Activated CD8-positive, alpha-beta memory T cell treated with anti-CD3 and anti-CD28 coated beads for 24 hours (primary cell): ENCODE measurements around the gene CLEC20A.

ENCODE experiments used
- DNase-seq: peaks from one replicate; pipeline ENCODE4 v3.0.0-alpha.2; 2020

Gene CLEC20A

DNA sequence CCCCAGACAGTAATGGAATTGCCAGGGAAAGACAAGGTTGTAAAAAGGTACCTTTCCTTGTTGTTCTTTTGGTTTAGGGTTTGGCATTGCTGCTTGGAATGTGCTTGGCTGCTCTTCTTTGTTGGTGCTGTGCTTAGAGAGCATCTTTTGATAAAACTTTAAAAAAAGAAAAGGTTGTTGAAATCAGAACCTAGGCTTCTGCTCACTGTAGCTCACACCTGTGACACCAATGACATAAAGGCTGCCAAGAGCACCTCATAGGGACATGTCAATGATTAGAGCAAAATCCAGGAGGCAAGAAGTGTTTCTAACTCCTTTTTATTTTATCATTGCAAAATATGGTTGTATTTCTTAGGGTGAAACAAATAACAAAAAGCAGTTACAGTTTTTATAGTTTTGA lies 28.9 kb downstream of the CLEC20A start:
- DNase-seq, result no peak

DNA sequence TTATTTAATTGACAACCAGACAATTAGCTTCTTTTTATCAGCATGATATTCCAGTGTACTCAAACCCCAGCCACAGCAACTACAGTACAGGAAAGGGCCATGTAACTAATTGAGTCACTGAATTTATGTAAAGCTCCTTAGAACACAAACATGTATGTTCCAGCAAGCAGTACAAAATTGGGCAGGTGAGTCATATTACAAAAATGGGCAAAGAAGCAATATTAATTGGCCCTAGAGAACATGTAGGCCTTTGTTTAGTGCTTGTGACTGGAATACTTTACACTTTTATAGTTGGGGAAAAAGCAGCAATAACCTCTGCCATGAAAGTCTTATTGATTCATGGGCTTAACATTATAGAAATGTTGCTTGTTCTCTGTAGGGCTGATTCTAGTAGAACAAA lies 31.8 kb downstream of the CLEC20A start:
- no peak for DNase-seq

DNA sequence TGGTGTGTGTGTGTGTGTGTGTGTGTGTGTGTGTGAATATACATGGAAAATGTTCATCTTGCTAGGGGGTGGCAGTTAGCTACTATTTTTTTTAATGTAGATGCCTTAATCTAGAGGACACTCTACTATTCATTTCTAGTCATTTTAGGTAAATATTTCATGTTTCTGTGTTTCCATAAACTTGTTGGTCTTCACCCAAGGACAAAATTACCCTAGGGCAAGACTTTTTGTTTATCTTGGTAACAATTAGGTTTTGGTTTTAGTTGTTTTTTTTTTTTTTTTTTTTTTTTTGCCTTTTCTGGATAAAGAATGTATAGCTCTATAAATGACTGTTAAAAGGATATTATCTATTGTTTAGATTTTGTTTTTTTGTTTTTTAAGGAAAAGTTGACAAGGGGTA lies 32.2 kb downstream of the CLEC20A start:
- DNase-seq, result no peak

DNA sequence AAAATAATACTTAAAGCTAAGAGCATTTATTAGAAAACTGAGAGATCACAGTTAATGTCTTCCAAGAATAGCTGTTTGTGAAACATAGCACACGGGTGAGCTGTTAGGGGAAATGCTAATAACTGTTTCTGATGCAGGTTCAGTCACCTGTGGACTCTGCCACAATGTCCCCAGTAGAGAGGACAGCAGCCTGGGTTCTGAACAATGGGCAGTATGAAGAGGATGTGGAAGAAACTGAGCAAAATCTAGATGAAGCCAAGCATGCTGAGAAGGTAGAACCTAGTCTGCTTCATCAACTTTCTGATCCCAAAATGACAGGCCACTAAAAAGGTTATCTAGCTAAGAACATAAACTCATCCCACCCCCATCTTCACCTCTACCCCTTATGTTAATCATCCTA lies 32.6 kb downstream of the CLEC20A start:
- DNase-seq, result no peak

DNA sequence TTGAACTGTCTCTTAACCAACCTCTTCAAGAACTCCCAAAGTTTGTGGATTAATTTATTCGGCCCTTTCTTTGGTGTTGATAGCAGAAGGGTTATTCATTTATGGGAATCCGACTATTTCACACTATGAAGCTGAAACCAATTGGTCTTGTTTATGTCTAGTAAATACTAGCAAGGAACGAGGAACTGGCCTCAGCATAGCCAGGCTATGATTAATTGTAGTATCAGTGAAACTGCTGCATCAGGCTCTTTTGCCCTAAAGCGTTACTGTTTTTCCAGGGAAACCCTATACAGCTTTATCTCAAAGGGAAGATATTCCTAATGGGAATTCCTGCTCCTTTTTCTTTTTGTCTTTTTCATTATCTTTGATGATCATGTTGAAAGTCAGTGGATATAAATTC lies 35.1 kb downstream of the CLEC20A start:
- DNase-seq, result no peak

DNA sequence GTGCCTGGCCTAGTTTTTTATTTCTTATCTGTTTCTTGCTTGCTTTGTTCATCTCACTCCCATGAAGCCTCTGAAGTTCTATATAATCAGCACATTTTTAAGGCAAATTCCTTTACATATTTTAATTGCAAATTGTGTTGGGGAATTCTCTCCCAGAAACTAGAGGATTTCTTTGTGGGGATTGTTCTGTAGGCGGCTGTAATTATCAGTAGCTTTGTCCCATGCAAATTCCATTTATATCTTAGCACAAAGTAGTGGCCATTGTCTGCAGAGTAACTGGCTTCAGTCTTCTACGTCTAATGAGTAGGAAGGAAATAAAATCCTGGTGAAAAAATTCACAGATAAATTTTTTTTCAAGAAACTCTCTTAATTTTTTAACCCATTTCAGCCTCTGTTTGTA lies 35.7 kb downstream of the CLEC20A start:
- DNase-seq, result no peak

DNA sequence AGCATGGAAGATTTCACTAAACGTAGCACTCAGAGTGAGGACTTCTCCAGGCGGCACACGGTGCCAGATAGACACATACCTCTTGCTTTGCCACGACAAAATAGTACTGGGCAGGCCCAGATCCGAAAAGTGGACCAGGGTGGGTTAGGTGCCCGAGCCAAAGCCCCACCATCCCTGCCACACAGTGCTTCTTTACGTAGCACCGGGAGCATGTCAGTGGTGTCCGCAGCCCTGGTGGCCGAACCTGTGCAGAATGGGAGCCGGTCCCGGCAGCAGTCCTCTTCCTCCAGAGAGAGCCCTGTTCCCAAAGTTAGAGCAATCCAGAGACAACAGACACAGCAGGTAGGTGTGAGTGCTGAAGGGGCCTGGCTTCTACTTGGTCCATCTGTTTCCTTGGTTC lies 38.6 kb downstream of the CLEC20A start:
- DNase-seq, result no peak

DNA sequence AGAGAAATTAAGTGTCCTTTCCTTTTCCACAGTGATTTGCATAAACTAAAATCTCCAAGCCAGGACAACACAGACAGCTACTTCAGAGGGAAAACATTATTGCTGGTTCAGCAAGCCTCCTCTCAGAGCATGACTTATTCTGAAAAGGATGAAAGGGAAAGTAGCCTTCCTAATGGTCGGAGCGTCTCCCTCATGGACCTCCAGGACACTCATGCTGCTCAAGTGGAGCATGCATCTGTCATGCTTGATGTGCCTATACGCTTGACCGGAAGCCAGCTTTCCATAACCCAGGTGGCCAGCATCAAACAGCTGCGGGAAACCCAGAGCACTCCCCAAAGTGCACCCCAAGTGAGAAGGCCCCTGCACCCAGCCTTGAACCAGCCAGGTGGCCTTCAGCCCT lies 39.1 kb downstream of the CLEC20A start:
- no peak for DNase-seq

DNA sequence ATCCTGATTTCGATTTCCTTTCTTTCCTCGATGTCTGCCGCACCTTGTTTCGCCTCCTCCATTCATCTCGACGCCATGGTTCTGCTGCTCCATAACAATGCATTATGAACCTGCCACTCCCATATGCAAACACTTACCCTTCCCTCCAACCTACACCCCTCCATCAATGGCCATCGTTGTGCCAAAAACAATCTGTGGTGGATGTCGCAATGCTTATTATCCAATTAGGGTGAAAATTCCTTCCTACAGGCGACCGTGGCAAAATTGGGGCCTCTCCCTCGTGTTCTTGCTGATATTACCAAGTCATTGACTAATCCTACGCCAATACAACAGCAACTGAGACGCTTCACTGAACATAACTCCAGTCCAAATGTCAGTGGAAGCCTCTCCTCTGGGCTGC lies 40.3 kb downstream of the CLEC20A start:
- no peak for DNase-seq

DNA sequence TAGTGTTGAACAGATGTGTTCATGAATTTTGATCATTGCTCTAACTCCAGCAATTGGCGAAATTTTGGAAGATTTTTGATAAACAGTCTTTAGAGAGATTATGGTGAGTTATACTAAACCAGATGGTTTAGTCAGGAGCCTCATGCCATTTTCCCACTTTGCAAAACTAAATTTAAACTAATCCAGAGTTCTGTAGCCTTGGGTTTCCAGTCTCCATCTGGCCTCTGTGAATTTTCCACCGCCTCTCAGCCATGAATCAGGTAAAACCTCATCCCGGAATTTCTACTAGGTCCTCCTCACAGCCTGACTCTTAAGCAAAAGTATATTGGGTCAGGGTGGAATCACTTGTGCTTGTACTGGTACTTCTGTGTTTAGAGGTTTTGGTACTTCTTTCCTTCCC lies 44.8 kb downstream of the CLEC20A start:
- DNase-seq, result no peak

DNA sequence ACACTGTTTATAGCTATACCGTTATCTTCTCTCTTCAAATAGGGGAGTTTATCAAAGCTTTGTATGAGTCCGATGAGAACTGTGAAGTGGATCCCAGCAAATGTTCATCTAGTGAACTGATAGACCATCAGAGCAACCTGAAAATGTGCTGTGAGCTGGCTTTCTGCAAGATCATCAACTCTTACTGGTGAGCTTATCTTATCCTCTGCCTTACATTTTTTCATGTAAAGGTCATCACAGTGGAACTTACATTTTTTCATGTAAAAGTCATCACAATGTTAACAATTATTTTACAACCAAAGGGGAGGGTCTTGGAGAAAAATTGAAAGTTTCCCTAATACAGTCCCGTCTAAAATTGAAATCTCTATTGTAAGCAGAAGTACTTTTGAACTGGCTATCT lies 45.2 kb downstream of the CLEC20A start:
- DNase-seq, result no peak

DNA sequence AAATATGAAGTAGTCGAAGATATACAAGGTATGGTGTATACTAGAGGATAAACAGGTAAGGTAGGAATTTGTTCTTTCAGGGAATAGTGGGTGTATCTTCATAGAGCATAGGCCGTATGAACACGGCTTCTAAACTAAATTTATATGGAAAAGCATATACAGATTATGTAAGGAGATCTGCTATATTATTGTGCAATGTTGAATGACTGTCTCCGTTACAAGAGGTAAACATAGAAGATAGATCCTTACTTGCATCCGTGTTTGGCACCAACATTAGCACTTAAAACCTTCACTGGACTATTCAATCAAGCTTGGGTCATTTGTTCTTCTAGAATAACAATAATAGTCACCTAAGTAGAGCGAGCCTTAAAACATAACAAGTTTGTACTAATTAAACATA lies 45.9 kb downstream of the CLEC20A start:
- DNase-seq, result no peak

DNA sequence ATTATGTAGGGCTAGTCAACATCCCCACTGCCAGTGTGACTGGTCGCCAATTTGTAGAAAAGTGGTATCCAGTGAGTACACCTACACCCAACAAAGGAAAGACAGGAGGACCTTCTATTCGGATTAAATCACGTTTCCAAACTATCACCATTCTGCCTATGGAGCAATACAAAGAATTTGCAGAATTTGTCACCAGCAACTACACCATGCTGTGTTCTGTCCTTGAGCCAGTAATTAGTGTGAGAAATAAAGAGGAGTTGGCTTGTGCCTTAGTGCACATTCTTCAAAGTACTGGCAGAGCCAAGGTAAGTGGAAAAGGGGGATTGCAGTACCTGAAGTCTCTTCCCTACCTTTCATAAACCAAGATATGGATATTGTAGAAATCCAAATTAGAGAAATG lies 53.8 kb downstream of the CLEC20A start:
- DNase-seq, result no peak

DNA sequence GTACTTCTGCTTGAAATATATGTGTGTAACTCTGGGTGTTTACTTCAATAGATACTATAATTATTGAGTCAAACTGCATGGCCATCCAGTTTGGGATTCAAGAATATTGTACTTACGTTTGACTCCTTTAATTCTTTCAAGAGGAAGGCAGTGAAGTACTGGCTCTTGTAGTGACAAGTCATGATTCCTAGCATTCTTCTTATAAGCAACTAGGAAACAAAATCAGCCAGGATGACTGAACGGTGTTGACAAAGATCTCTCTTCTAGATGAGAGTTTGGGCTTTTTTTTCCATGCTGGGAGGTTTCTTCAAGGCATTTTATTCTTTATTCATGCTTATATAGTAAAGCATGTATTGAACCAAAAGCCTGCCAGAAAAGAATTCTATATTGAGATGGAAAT lies 58.3 kb downstream of the CLEC20A start:
- no peak for DNase-seq

DNA sequence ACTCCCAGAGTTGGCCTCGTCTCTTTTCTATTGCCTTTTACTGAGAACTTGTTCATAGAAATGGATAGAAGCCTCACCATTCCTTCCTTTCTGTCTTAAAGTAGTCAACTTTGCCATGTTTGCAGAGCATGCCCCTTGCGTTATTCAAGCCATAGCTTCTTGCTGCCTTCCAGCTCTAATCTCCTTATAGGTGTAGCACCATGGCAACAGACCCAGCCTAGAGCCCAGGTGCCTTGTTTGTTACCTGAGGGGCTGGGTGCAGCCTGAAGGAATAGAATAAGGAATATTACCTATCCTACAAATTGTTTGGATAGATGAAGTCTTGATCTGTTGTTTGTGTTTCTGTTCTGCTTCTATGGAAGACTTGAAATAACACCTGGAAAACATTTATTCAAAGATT lies 59.9 kb downstream of the CLEC20A start:
- no peak for DNase-seq

DNA sequence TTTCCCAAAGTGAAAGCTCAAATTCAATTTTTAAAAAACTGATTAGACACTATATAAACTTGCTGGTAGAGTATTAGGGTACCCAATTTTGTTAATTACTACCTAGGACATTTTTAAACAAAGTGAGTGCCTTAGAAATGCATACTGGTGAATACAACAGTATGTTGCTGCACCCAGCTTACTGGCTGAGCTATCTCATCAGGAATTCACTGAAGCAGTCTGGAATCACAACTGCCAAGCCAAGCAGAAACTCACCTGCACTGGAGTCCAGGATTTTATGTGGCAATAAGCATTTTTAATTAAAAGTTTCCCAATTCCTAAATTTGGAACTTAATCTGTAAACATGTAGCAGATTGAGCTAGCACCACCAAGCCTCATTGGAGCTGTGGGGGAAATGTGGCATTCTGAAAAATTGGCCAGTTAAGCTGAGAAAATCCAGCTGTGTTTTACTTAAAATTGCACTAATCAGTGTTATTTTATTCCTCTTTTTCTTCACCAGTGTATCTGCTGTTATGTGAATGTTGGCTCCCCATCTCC lies 61.8 kb downstream of the CLEC20A start:
- no peak for DNase-seq

DNA sequence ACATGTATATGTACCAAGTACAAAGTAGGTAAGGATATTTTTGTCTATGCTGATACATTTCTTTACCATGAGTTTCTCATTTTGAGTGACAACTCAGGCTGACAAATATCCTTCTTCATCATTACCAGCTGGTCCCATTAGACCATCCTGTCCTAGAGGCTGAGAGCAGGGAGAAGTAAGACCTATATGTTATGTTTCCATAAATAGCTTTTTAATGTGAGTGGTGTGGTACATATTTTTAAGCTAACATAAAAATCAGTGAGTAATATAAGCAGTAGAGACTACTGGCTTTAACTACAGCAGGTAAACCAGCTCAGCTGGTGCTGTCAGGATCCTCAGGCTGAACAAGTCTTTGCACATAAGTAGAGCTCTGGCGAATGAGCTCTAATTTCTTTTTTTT lies 62.4 kb downstream of the CLEC20A start:
- DNase-seq, result no peak
